Umbilical cord (tissue), 2 donors: ENCODE data around the gene B3GNT9. TPM values are rescaled to one million over a fixed set of nuclear protein-coding genes. Genes with fewer than 3 reads are reported as not detected.

Experiments
- DNase-seq: peaks from one replicate; pipeline ENCODE4 v3.0.0-alpha.2; 2015; ENCODE audit warnings: low spot score
- total RNA-seq: library from RNA; depleted of rRNA; stranded (reverse); fragments of >200 nt; gene quantifications from one replicate; pipeline ENCODE4 v1.2.3, GENCODE V29; 2014; ENCODE audit warnings: low replicate concordance; ENCODE audit not compliant: insufficient read depth

Gene B3GNT9
- total RNA-seq, 1 donor from 2014 or later: 37.3 TPM

- no peak for DNase-seq
Measured at GRCh38 chr16:67167588-67167987, 16.8 kb upstream of the B3GNT9 start.

GRCh38 chr16:67166598-67167168 lies 15.9 kb upstream of the B3GNT9 start:
- no peak for DNase-seq

GRCh38 chr16:67166110-67166547 lies 15.3 kb upstream of the B3GNT9 start:
- DNase-seq: no peak

GRCh38 chr16:67165121-67166078 lies 14.6 kb upstream of the B3GNT9 start:
- no peak for DNase-seq

DNA sequence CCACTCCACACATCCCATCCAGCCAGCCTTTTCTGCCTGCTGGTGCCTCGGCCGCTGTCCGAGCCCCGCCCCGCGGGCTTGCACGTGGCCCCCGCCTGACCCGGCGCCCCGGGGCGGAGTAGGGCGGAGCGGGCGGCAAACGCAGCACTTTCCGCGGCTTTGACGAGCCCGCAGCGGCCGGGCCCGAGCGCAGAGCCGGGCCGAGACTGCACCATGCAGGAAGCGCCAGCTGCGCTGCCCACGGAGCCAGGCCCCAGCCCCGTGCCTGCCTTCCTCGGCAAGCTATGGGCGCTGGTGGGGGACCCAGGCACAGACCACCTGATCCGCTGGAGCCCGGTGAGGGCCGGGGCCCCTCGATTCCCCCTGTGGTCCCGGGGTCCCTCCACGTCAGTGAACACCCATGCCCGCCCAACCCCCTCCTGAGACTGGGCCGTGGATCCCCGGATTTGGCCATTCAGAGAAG lies 13.8 kb upstream of the B3GNT9 start, which contains the start of gene HSF4:
HSF4 (plus strand) TSS at position 147 of the 463 bp plus-strand sequence; CDS start at position 214, 67 bp downstream.
- peak; percentile 32 for DNase-seq

GRCh38 chr16:67163999-67164558 lies 13.3 kb upstream of the B3GNT9 start:
- no peak for DNase-seq

DNA sequence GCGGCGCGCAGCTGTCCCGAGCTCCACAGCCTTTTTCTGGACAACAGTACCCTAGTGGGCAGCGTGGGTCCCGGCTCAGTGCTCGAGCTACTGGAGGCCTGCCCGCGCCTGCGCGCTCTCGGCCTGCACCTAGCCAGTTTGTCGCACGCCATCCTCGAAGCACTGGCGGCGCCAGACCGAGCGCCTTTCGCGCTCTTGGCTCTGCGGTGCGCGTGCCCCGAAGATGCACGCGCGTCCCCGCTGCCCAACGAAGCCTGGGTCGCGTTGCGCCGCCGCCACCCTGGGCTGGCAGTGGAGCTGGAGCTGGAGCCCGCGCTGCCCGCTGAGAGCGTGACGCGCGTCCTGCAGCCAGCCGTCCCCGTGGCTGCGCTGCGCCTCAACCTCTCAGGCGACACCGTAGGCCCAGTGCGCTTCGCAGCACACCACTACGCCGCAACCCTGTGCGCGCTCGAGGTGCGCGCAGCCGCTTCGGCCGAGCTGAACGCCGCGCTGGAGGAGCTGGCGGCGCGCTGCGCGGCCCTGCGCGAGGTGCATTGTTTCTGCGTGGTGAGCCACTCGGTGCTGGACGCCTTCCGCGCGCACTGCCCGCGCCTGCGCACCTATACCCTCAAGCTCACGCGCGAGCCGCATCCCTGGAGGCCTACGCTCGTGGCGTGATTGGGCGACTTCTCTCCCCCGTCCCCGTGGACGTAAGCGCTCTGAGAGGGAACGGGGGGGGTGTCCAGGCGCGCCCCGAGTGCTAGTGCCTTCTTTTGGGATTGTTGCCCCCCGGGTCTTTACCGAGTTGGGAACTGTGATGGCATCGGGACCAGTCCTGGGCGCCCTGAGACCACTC lies 12.6 kb upstream of the B3GNT9 start:
- no peak for DNase-seq

DNA sequence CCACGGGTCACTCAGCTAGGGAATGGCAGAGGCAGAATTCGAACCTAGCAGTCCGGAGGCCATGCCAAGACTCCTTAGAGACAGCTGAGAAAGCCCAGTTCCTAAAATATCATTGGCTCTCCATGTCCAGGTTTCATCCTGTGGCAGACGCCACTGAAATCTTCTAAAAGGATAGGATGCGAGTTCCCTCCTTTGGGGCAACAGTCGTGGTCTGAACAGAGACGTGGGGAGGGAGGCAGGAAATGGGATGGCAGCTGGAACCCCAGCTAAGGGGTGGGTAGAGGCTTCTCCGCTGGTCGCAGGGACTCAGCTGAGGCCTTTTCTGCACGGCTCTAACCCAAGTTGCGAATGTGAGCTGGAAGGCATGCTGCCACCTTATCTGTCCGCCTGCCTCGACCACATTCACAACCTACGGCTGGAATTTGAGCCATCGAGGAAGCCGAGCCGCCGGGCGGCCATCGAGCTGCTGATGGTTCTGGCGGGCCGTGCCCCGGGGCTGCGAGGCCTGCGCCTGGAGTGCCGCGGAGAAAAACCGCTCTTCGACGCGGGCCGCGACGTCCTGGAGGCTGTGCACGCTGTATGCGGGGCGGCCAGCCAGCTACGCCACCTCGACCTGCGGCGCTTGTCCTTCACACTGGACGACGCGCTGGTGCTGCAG lies 11.8 kb upstream of the B3GNT9 start:
- DNase-seq: no peak

DNA sequence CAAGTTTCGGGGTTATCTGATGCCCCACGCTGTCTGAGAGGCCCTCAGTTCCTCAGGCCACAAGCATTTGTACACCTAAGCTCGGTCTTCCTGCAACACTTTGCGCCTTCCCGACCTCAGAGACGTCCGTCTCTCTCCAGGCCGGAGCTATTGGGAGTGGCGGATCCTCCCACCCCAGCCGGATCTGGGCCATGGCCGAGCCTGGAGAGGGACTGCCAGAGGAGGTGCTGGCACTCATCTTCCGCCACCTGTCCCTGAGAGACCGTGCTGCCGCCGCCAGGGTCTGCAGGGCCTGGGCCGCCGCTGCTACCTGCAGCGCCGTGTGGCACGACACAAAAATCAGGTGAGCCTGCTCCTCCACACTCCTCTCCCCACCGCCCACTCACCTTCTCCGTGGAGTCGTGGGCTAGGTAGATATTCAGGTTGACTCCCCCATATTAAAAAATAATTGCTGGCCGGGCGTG lies 10.8 kb upstream of the B3GNT9 start:
- DNase-seq: no peak

GRCh38 chr16:67158637-67159600 lies 8.1 kb upstream of the B3GNT9 start:
- DNase-seq: no peak

DNA sequence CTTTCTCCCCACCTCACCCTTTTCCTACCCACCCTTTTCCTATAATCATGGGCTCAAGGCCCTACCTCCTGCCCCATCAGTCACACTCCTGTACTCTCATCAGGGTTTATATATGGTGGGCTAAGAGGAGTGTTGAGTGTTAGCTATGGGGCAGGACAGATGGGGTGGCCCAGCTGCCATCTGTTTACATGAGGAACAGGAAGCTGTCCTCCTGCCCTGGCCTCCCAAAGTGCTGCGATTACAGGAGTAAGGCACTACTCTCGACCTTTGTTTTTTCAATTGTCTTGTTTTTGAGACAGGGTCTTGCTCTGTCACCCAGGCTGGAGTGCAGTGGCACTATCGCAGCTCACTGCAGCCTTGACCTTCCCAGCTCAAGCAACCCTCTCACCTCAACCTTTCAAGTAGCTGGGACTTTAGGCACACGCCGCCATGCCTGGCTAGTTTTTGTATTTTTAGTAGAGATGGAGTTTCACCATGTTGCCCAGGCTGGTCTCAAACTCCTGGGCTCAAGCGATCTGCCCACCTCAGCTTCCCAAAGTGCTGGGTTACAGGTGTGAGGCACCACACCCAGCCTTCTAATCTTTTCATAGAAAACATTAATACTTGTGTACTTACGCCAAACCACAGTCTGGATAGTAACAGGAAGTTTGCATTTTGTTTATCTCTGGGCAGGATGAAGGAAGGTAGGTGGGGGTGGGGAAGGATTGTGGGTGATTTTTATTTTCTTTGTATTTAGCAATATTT lies 7.3 kb upstream of the B3GNT9 start:
- DNase-seq: no peak

- DNase-seq: no peak
Measured at GRCh38 chr16:67157106-67157748, 6.4 kb upstream of the B3GNT9 start.

DNA sequence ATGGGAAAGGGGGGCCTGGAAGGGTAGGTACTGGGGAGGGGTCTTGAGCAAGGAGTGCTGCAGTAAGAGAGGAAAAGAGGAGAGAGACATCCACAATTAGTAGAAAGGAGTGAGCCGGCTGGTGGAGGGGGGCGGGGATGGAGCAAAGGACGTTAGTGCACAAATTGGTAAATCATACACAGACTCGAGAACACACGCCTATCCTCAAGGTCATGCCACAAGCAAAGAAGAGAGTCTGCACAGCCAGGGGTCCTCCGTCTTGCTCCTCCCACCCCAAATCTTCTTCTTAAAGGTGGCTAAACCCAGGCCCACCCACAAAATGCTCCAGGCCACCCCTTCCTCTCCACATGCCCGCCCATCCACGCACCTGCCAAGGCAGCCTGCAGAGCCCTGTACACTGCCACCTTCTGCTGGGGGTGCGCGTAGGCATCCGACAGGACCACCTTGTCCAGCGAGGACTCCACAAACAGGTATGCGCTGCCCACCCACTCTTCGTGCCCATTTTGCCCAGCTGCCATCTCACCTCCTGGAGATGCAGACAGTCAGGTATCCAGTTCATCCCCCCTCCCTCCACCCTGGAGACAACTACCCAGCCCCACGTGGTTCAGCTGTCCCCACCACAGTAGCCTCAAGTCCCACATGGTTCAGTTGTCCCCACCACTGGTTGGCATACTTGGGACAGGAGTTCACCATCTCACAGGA lies 5.5 kb upstream of the B3GNT9 start:
- no peak for DNase-seq

- peak; percentile 67 for DNase-seq
Measured at GRCh38 chr16:67155295-67156142, 4.7 kb upstream of the B3GNT9 start.

- no peak for DNase-seq
Measured at GRCh38 chr16:67154578-67155294, 3.9 kb upstream of the B3GNT9 start.
